AG10803 (cell line): ENCODE measurements around the gene MED15.

Experiments used
- DNase-seq: peaks from one replicate; pipeline ENCODE4 v3.0.0; 2010; ENCODE audit warnings: low read depth
- H3K4me3 ChIP-seq: 2 replicates; pipeline ENCODE4 v1.5.1; 2011; ENCODE audit warnings: mild to moderate bottlenecking, low read length, control low read depth
- CTCF ChIP-seq: conservative IDR thresholded peaks from 2 replicates; pipeline ENCODE4 v1.5.1; 2011; ENCODE audit warnings: mild to moderate bottlenecking, low read length, control low read depth, inconsistent platforms

MED15 gene

GRCh38 chr22:20525048-20525447 is 17.6 kb downstream of the MED15 start:
- no peak for TF ChIP-seq CTCF
- DNase-seq = no peak
- no peak overlapping the region for H3K4me3 ChIP-seq

- no peak overlapping the region for H3K4me3 ChIP-seq
- DNase-seq = no peak
- no peak for TF ChIP-seq CTCF
These were observed 18.9 kb downstream of the MED15 start for GRCh38 chr22:20526305-20526627.

- H3K4me3 ChIP-seq = no peak overlapping the region
- TF ChIP-seq CTCF = 0 out of 2 replicates have a peak, but pooled peaks have one; percentile 25
- DNase-seq = peak; percentile 77
These were observed 19.4 kb downstream of the MED15 start for GRCh38 chr22:20526628-20527355.

GRCh38 chr22:20528405-20528978 is 21.1 kb downstream of the MED15 start:
- DNase-seq = no peak
- TF ChIP-seq CTCF = no peak
- no peak overlapping the region for H3K4me3 ChIP-seq

GRCh38 chr22:20530368-20531153 is 23.2 kb downstream of the MED15 start:
- no peak; the same call in 1 of the 2 replicates for TF ChIP-seq CTCF
- peak; percentile 80 for DNase-seq
- H3K4me3 ChIP-seq = no peak overlapping the region

- DNase-seq = no peak
- no peak for TF ChIP-seq CTCF
- H3K4me3 ChIP-seq = no peak overlapping the region
These were observed 23.7 kb downstream of the MED15 start for GRCh38 chr22:20531154-20531403.
